H1 (cell line): ENCODE data around the gene COPS9. TPM values are rescaled to one million over a fixed set of nuclear protein-coding genes. Genes with fewer than 3 reads are reported as not detected.

Experiments
- CTCF ChIA-PET: fragments of 300-600 bp; sonication (Branson Sonifier 250); formaldehyde crosslinking; loops from one replicate; lab custom pipeline; 2021; ENCODE audit not compliant: partially characterized antibody; lab: Charles Lee
- POLR2A ChIA-PET: fragments of 300-600 bp; sonication (Branson Sonifier 250); formaldehyde crosslinking; loops from one replicate; lab custom pipeline; 2021; ENCODE audit warnings: inconsistent platforms; ENCODE audit not compliant: partially characterized antibody; lab: Charles Lee
- DNase-seq, 2 experiments: peaks; one replicate each; pipeline versions ENCODE4 v3.0.0 to v3.0.0-alpha.2; 2010 to 2022; ENCODE audit warnings: low spot score in 2 of 2, low read depth in 1 of 2, mixed read lengths in 1 of 2
- FAIRE-seq: peaks from 2 replicates; lab custom pipeline; 2011; peaks lifted over from hg19 to GRCh38; lab: Jason Lieb, UNC
- H2AFZ ChIP-seq: 2 replicates; pipeline ENCODE4 v1.8.1; 2012; ENCODE audit warnings: low read length, inconsistent platforms
- H2AK5ac ChIP-seq: 2 replicates; pipeline ENCODE4 v1.6.1; 2013; ENCODE audit warnings: low read depth, low read length
- H2BK120ac ChIP-seq: replicated peaks from 2 replicates; pipeline ENCODE3; 2013; ENCODE audit warnings: low read depth, low read length, inconsistent platforms
- H2BK12ac ChIP-seq: 2 replicates; pipeline ENCODE4 v1.6.1; 2013; ENCODE audit warnings: low read depth, low read length
- H2BK15ac ChIP-seq: 2 replicates; pipeline ENCODE4 v1.6.1; 2013; ENCODE audit warnings: low read length
- H2BK20ac ChIP-seq: 2 replicates; pipeline ENCODE4 v1.6.1; 2013; ENCODE audit warnings: low read length
- H2BK5ac ChIP-seq: 2 replicates; pipeline ENCODE4 v1.6.1; 2013; ENCODE audit warnings: low read depth, low read length
- H3K14ac ChIP-seq: 2 replicates; pipeline ENCODE4 v1.6.1; 2013; ENCODE audit warnings: inconsistent platforms; ENCODE audit not compliant: insufficient read length
- H3K18ac ChIP-seq: 2 replicates; pipeline ENCODE4 v1.6.1; 2013; ENCODE audit warnings: low read length; ENCODE audit errors: extremely low read depth
- H3K23ac ChIP-seq: 2 replicates; pipeline ENCODE4 v1.6.1; 2013; ENCODE audit warnings: inconsistent platforms; ENCODE audit not compliant: insufficient read length
- H3K23me2 ChIP-seq: 2 replicates; pipeline ENCODE4 v1.6.1; 2013; ENCODE audit warnings: low read depth, low read length
- H3K27ac ChIP-seq: 2 replicates; pipeline ENCODE4 v1.6.1; 2011; ENCODE audit warnings: low read depth, low read length, inconsistent platforms
- H3K27me3 ChIP-seq, 4 experiments: replicated peaks in 1 of 4; 1 replicate in 1 of 4; 2 replicates in 3 of 4; pipeline versions ENCODE4 v1.6.1 to v1.8.1; 2011 to 2013; ENCODE audit warnings: low read length in 3 of 4, mild to moderate bottlenecking in 3 of 4, inconsistent platforms in 2 of 4, mixed read lengths in 2 of 4, moderate library complexity in 1 of 4; ENCODE audit not compliant: control insufficient read depth in 3 of 4, insufficient read depth in 3 of 4; ENCODE audit errors: extremely low read depth in 1 of 4
- H3K36me3 ChIP-seq, 4 experiments: 2 replicates each; pipeline versions ENCODE4 v1.6.1 to v1.8.1; 2011 to 2013; ENCODE audit warnings: mild to moderate bottlenecking in 4 of 4, low read length in 3 of 4, moderate library complexity in 2 of 4, control low read depth in 1 of 4, inconsistent platforms in 1 of 4; ENCODE audit not compliant: insufficient read depth in 4 of 4, control insufficient read depth in 2 of 4
- H3K4ac ChIP-seq: replicated peaks from 2 replicates; pipeline ENCODE3; 2013; ENCODE audit warnings: low read length, low read depth, mixed read lengths, inconsistent platforms; ENCODE audit not compliant: insufficient read length
- H3K4me1 ChIP-seq, 4 experiments: replicated peaks in 1 of 4; 1 replicate in 1 of 4; 2 replicates in 3 of 4; pipeline versions ENCODE4 v1.6.1 to v1.8.1; 2011 to 2013; ENCODE audit warnings: low read length in 3 of 4, inconsistent platforms in 2 of 4, mixed read lengths in 1 of 4; ENCODE audit not compliant: insufficient read depth in 4 of 4, control insufficient read depth in 3 of 4
- H3K4me2 ChIP-seq, 2 experiments: 2 replicates each; pipeline versions ENCODE4 v1.6.1 to v1.8.1; 2011 to 2013; ENCODE audit warnings: low read depth in 2 of 2, low read length in 2 of 2, control low read depth in 1 of 2, inconsistent platforms in 1 of 2, mild to moderate bottlenecking in 1 of 2; ENCODE audit not compliant: insufficient read depth in 1 of 2
- H3K4me3 ChIP-seq, 4 experiments: fragments of 200-600, 300-600 bp in 1 of 4; sonication (generic), shearing (Covaris generic), sonication (Bioruptor Twin) in 1 of 4; 2 replicates each; pipeline versions ENCODE4 v1.5.1 to v1.8.1; 2011 to 2016; ENCODE audit warnings: low read length in 4 of 4, low read depth in 3 of 4, control low read depth in 2 of 4, inconsistent platforms in 2 of 4, mild to moderate bottlenecking in 2 of 4, mixed read lengths in 1 of 4, moderate library complexity in 1 of 4; ENCODE audit not compliant: insufficient read depth in 2 of 4; ENCODE audit errors: extremely low read depth in 1 of 4
- H3K56ac ChIP-seq: replicated peaks from 2 replicates; pipeline ENCODE3; 2013; ENCODE audit warnings: low read depth, mild to moderate bottlenecking, mixed read lengths, low read length, inconsistent platforms; ENCODE audit not compliant: insufficient read length
- H3K79me1 ChIP-seq: 2 replicates; pipeline ENCODE4 v1.6.1; 2013; ENCODE audit warnings: low read depth, low read length, control low read depth
- H3K79me2 ChIP-seq, 2 experiments: 2 replicates each; pipeline versions ENCODE4 v1.6.1 to v1.8.1; 2012 to 2013; ENCODE audit warnings: low read length in 2 of 2, mild to moderate bottlenecking in 2 of 2, inconsistent platforms in 1 of 2; ENCODE audit not compliant: insufficient read depth in 2 of 2, control insufficient read depth in 1 of 2
- H3K9ac ChIP-seq, 4 experiments: replicated peaks in 1 of 4; 1 replicate in 1 of 4; 2 replicates in 3 of 4; pipeline versions ENCODE4 v1.6.1 to v1.8.1; 2011 to 2013; ENCODE audit warnings: low read depth in 3 of 4, low read length in 3 of 4, control low read depth in 2 of 4, mild to moderate bottlenecking in 2 of 4, moderate library complexity in 2 of 4, inconsistent platforms in 1 of 4; ENCODE audit errors: extremely low read depth in 1 of 4
- H3K9me3 ChIP-seq, 2 experiments: 2 replicates each; pipeline versions ENCODE4 v1.6.1 to v1.8.1; 2012 to 2013; ENCODE audit warnings: mild to moderate bottlenecking in 2 of 2, moderate library complexity in 2 of 2, control low read depth in 1 of 2, inconsistent platforms in 1 of 2, low read depth in 1 of 2, low read length in 1 of 2, mixed read lengths in 1 of 2; ENCODE audit not compliant: insufficient read depth in 2 of 2
- H4K20me1 ChIP-seq, 2 experiments: replicated peaks in 1 of 2; 2 replicates each; pipeline versions ENCODE3 to v1.8.1; 2011 to 2013; ENCODE audit warnings: inconsistent platforms in 2 of 2, low read length in 2 of 2, mild to moderate bottlenecking in 1 of 2; ENCODE audit not compliant: insufficient read depth in 2 of 2, control insufficient read depth in 1 of 2
- H4K5ac ChIP-seq: 2 replicates; pipeline ENCODE4 v1.6.1; 2013; ENCODE audit warnings: low read length, low read depth, mixed read lengths, inconsistent platforms; ENCODE audit not compliant: insufficient read length
- H4K8ac ChIP-seq: 2 replicates; pipeline ENCODE4 v1.8.0; 2013; ENCODE audit warnings: mild to moderate bottlenecking, moderate library complexity, low read length, inconsistent platforms; ENCODE audit not compliant: insufficient read depth; ENCODE audit errors: extremely low read depth
- H4K91ac ChIP-seq: replicated peaks from 2 replicates; pipeline ENCODE3; 2013; ENCODE audit warnings: low read length, mixed read lengths, inconsistent platforms; ENCODE audit not compliant: insufficient read length
- BACH1 ChIP-seq: IDR thresholded peaks from 2 replicates; pipeline ENCODE4 v1.6.1; 2012; ENCODE audit warnings: low read length, improper control_type of control experiment
- CHD2 ChIP-seq: IDR thresholded peaks from 2 replicates; pipeline ENCODE4 v1.6.1; 2012; ENCODE audit warnings: low read length, improper control_type of control experiment
- CTCF ChIP-seq, 3 experiments: IDR thresholded peaks; 1 replicate in 2 of 3; 2 replicates in 1 of 3; pipeline versions ENCODE4 v1.5.1 to v1.6.1; 2011; ENCODE audit warnings: low read length in 3 of 3, mild to moderate bottlenecking in 3 of 3, inconsistent platforms in 2 of 3, low read depth in 1 of 3, moderate library complexity in 1 of 3; ENCODE audit not compliant: insufficient read depth in 1 of 3; ENCODE audit errors: control extremely low read depth in 1 of 3
- HDAC6 ChIP-seq: IDR thresholded peaks from one replicate; pipeline ENCODE4 v1.7.1; 2012; ENCODE audit warnings: low read depth, mild to moderate bottlenecking, inconsistent platforms, low read length, moderate library complexity
- NANOG ChIP-seq: IDR thresholded peaks from 2 replicates; pipeline ENCODE4 v1.6.1; 2011; ENCODE audit warnings: low read length, low read depth, mild to moderate bottlenecking, inconsistent platforms; ENCODE audit not compliant: insufficient read depth, poor library complexity, severe bottlenecking
- NRF1 ChIP-seq: IDR thresholded peaks from 2 replicates; pipeline ENCODE4 v1.6.1; 2011; ENCODE audit warnings: mild to moderate bottlenecking, low read depth, low read length, improper control_type of control experiment
- POU5F1 ChIP-seq: IDR thresholded peaks from 2 replicates; pipeline ENCODE4 v1.6.1; 2011; ENCODE audit warnings: low read depth, mild to moderate bottlenecking, low read length, moderate library complexity
- RAD21 ChIP-seq, 2 experiments: IDR thresholded peaks in 1 of 2; conservative IDR thresholded peaks in 1 of 2; 2 replicates each; pipeline ENCODE4 v1.6.1; 2011; ENCODE audit warnings: low read depth in 2 of 2, low read length in 2 of 2, improper control_type of control experiment in 1 of 2, inconsistent platforms in 1 of 2, mild to moderate bottlenecking in 1 of 2, moderate library complexity in 1 of 2
- WGBS, 2 experiments: shearing (Covaris generic) in 1 of 2; methylation state at CpG; one replicate each; pipeline versions ENCODE4 v1.1.6 to v1.1.7; 2013 to 2015; ENCODE audit warnings: low lambda C conversion rate in 2 of 2, mixed read lengths in 2 of 2, inconsistent platforms in 1 of 2, low coverage in 1 of 2, missing lambda C conversion rate in 1 of 2; ENCODE audit not compliant: insufficient replicate concordance in 2 of 2, insufficient coverage in 1 of 2, insufficient read length in 1 of 2; ENCODE audit errors: extremely low coverage in 1 of 2, missing lambda C conversion rate in 1 of 2; 5-methylcytosine and 5-hydroxymethylcytosine counted together
- polyA plus RNA-seq, 7 experiments: library from polyadenylated mRNA; depleted of rRNA in 3 of 7; stranded (reverse) in 5 of 7; unstranded in 2 of 7; fragments of >200 nt in 5 of 7; fragments of 200-250 nt in 2 of 7; gene quantifications; 1 replicate in 5 of 7; 2 replicates in 1 of 7; 4 replicates in 1 of 7; pipeline versions ENCODE4 v1.2.1 to v1.2.3, GENCODE V29; 2011 to 2013; ENCODE audit warnings: missing spikeins in 2 of 7, mixed read lengths in 2 of 7
- total RNA-seq: library from RNA; stranded (reverse); fragmentation: NEBNext Ultra II Directional; extraction: Animal tissue kit (Norgen Biotek cat#: 25700); gene quantifications from 2 replicates; pipeline ENCODE4 v1.2.1, GENCODE V29; 2021

Gene COPS9
- total and polyA plus RNA-seq, 2 of the 8 experiments (the other 6 are each of a cell fraction or from before 2014, with no cell fraction given) = 154 to 234 TPM

- no peak overlapping the region for H3K27ac ChIP-seq
- H3K36me3 ChIP-seq = no peaks in the 10 kb centered on the region
- POLR2A ChIA-PET = no interaction called here
- H4K5ac ChIP-seq = no peak overlapping the region
- H2BK15ac ChIP-seq = no peak overlapping the region
- H3K4ac ChIP-seq = no peak overlapping the region
- TF ChIP-seq NRF1 = no peak
- TF ChIP-seq RAD21 (IDR thresholded peaks at IDR 0.05 in 1 of 2, conservative IDR thresholded peaks at IDR 0.05 in 1 of 2; ENCODE audit: low read depth in 2 of 2, low read length in 2 of 2) = peak in 1 of 2 experiments; percentile 17; a peak in 1 of 4 replicates
- no peak for TF ChIP-seq CHD2
- TF ChIP-seq POU5F1 = no peak
- TF ChIP-seq HDAC6 = no peak
- TF ChIP-seq BACH1 = no peak
- no peak for TF ChIP-seq NANOG
- peak in 2 of 3 experiments; percentile 12 to 24; a peak in 2 of 4 replicates for TF ChIP-seq CTCF (IDR thresholded peaks at IDR 0.05; ENCODE audit: control extremely low read depth in 1 of 3, insufficient read depth in 1 of 3, low read depth in 1 of 3, low read length in 3 of 3)
- no peak overlapping the region for H2AFZ ChIP-seq
- H3K23ac ChIP-seq = no peak overlapping the region
- no peak overlapping the region for H3K14ac ChIP-seq
- H3K9me3 ChIP-seq = no peaks in the 10 kb centered on the region
- no peak overlapping the region for H3K4me2 ChIP-seq
- no peak overlapping the region for H3K9ac ChIP-seq
- H2BK20ac ChIP-seq = no peak overlapping the region
- H3K23me2 ChIP-seq = no peaks in the 10 kb centered on the region; the same call in 1 of the 2 replicates
- H4K8ac ChIP-seq = no peak overlapping the region
- H2BK5ac ChIP-seq = no peak overlapping the region
- no peak overlapping the region for H4K91ac ChIP-seq
- CTCF ChIA-PET = no interaction called here
- 0 out of 7 replicates have a peak, but pooled peaks cover 0 to 3% (median 0%) of the 10 kb centered on the region in 4 experiments for H3K27me3 ChIP-seq
- no peaks in the 10 kb centered on the region for H3K79me1 ChIP-seq
- H3K4me3 ChIP-seq = no peak overlapping the region
- FAIRE-seq = no peak
- H3K18ac ChIP-seq = no peak overlapping the region
- H3K79me2 ChIP-seq = no peaks in the 10 kb centered on the region
- H2BK120ac ChIP-seq = no peak overlapping the region
- no peaks in the 10 kb centered on the region for H4K20me1 ChIP-seq
- WGBS, 2 experiments = 75% methylated on average over 3 of the region's 3 CpGs; no CpG with 5 or more reads in 1 of the 2 experiments
- H2AK5ac ChIP-seq = no peak overlapping the region
- H3K4me1 ChIP-seq = no peaks in the 10 kb centered on the region; a peak in 1 of 7 replicates
- DNase-seq = no peak
- no peak overlapping the region for H3K56ac ChIP-seq
- no peak overlapping the region for H2BK12ac ChIP-seq
Observed at GRCh38 chr2:240178564-240178963, 42.5 kb upstream of the COPS9 start.
